HG02678 (cell line): ENCODE data around the gene ALG10.
"Not testable (repeated sequence)": the region's sequence is repeated elsewhere in the genome, so short reads cannot be mapped to it uniquely, and the experiment has no call there.

ENCODE experiments used
- ATAC-seq: cut with Tn5 transposase; IDR thresholded peaks from one replicate; pipeline ENCODE4 v1.9.1; 2021; ENCODE audit warnings: mild to moderate bottlenecking, moderate library complexity; ENCODE audit not compliant: unreplicated experiment

ALG10 gene

GRCh38 chr12:34022079-34022830 is at the start of gene ALG10:
ALG10 (plus strand) TSS chr12:34022496; CDS start chr12:34022600, 104 bp downstream.
- peak; percentile 100 for ATAC-seq

- ATAC-seq = not testable (repeated sequence)
These were observed 49.4 kb upstream of the ALG10 start for GRCh38 chr12:33972884-33973283.

GRCh38 chr12:33977887-33978286 is 44.4 kb upstream of the ALG10 start:
- ATAC-seq = no peak

- ATAC-seq = no peak
These were observed 34.0 kb upstream of the ALG10 start for GRCh38 chr12:33988197-33988805.

- ATAC-seq = no peak
These were observed 33.4 kb upstream of the ALG10 start for GRCh38 chr12:33988913-33989312.

- no peak for ATAC-seq
These were observed 27.2 kb upstream of the ALG10 start for GRCh38 chr12:33994857-33995808.

GRCh38 chr12:34008835-34009234 is 13.5 kb upstream of the ALG10 start:
- not testable (repeated sequence) for ATAC-seq

- ATAC-seq = no peak
These were observed 5.9 kb upstream of the ALG10 start for GRCh38 chr12:34016361-34016760.

- ATAC-seq = no peak
These were observed 1.2 kb upstream of the ALG10 start for GRCh38 chr12:34021071-34021470.

GRCh38 chr12:34027661-34028060 is 5.4 kb downstream of the ALG10 start:
- not testable (repeated sequence) for ATAC-seq

GRCh38 chr12:34030591-34030990 is 8.3 kb downstream of the ALG10 start:
- no peak for ATAC-seq

- ATAC-seq = no peak
These were observed 11.5 kb downstream of the ALG10 start for GRCh38 chr12:34033628-34034296.

- not testable (repeated sequence) for ATAC-seq
These were observed 16.1 kb downstream of the ALG10 start for GRCh38 chr12:34038357-34038756.

GRCh38 chr12:34046570-34046969 is 24.3 kb downstream of the ALG10 start:
- ATAC-seq = no peak

GRCh38 chr12:34047855-34048254 is 25.6 kb downstream of the ALG10 start:
- ATAC-seq = not testable (repeated sequence)

GRCh38 chr12:34048714-34049113 is 26.4 kb downstream of the ALG10 start:
- no peak for ATAC-seq

- no peak for ATAC-seq
These were observed 29.2 kb downstream of the ALG10 start for GRCh38 chr12:34051486-34051885.

- ATAC-seq = no peak
These were observed 32.6 kb downstream of the ALG10 start for GRCh38 chr12:34054938-34055337.
